PFSK-1 (cell line): ENCODE measurements around the gene SRL.

ENCODE experiments used
- FOXP2 ChIP-seq: optimal IDR thresholded peaks from 2 replicates; pipeline ENCODE3; 2011; ENCODE audit warnings: borderline replicate concordance, control low read depth, inconsistent platforms; ENCODE audit not compliant: insufficient read depth; ENCODE audit errors: extremely low read length, extremely low read depth
- POLR2AphosphoS5 ChIP-seq: IDR thresholded peaks from 2 replicates; pipeline ENCODE4 v1.6.1; 2012; ENCODE audit warnings: low read depth, mild to moderate bottlenecking, control low read depth, low read length, moderate library complexity
- SIN3A ChIP-seq: IDR thresholded peaks from 2 replicates; pipeline ENCODE4 v1.6.1; 2012; ENCODE audit warnings: mild to moderate bottlenecking, low read length, moderate library complexity, borderline replicate concordance; ENCODE audit not compliant: insufficient read depth
- TAF1 ChIP-seq: IDR thresholded peaks from 2 replicates; pipeline ENCODE4 v1.6.1; 2012; ENCODE audit warnings: low read length, control low read depth, borderline replicate concordance; ENCODE audit not compliant: insufficient read depth
- TF ChIP-seq, protein P1 (sequence below), 2 experiments: IDR thresholded peaks; 2 replicates each; pipeline versions ENCODE4 v1.6.1 to v1.8.0; 2011 to 2012; ENCODE audit warnings: low read depth in 2 of 2, low read length in 2 of 2, control low read depth in 1 of 2, inconsistent platforms in 1 of 2, mild to moderate bottlenecking in 1 of 2, moderate library complexity in 1 of 2; ENCODE audit not compliant: insufficient read depth in 1 of 2

SRL gene

DNA sequence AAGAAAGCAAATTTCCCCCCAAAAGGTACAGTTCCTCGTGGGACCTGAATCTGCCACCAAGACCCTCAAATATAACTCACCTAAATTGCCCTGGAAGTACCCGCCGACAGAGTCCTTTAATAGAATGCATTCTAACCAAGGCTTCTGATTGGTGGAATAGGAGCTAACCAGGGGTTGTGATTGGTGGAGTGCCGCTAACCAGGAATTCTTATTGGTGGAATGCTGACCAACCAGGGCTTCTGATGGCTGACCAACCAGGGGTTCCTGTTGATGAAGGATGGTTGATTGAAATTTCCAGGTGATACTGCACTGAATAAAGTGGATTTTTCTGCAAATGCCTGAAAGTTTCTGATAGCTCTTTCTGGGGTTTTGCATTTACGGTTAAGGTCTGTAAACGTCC is 24.5 kb upstream of the SRL start:
- no peak for TF ChIP-seq SIN3A
- TF ChIP-seq POLR2AphosphoS5: no peak
- TF ChIP-seq TAF1: no peak
- TF ChIP-seq FOXP2: no peak
- TF ChIP-seq, protein P1, sequence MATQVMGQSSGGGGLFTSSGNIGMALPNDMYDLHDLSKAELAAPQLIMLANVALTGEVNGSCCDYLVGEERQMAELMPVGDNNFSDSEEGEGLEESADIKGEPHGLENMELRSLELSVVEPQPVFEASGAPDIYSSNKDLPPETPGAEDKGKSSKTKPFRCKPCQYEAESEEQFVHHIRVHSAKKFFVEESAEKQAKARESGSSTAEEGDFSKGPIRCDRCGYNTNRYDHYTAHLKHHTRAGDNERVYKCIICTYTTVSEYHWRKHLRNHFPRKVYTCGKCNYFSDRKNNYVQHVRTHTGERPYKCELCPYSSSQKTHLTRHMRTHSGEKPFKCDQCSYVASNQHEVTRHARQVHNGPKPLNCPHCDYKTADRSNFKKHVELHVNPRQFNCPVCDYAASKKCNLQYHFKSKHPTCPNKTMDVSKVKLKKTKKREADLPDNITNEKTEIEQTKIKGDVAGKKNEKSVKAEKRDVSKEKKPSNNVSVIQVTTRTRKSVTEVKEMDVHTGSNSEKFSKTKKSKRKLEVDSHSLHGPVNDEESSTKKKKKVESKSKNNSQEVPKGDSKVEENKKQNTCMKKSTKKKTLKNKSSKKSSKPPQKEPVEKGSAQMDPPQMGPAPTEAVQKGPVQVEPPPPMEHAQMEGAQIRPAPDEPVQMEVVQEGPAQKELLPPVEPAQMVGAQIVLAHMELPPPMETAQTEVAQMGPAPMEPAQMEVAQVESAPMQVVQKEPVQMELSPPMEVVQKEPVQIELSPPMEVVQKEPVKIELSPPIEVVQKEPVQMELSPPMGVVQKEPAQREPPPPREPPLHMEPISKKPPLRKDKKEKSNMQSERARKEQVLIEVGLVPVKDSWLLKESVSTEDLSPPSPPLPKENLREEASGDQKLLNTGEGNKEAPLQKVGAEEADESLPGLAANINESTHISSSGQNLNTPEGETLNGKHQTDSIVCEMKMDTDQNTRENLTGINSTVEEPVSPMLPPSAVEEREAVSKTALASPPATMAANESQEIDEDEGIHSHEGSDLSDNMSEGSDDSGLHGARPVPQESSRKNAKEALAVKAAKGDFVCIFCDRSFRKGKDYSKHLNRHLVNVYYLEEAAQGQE (IDR thresholded peaks at IDR 0.05; ENCODE audit: insufficient read depth in 1 of 2, low read depth in 2 of 2, low read length in 2 of 2): no peak

DNA sequence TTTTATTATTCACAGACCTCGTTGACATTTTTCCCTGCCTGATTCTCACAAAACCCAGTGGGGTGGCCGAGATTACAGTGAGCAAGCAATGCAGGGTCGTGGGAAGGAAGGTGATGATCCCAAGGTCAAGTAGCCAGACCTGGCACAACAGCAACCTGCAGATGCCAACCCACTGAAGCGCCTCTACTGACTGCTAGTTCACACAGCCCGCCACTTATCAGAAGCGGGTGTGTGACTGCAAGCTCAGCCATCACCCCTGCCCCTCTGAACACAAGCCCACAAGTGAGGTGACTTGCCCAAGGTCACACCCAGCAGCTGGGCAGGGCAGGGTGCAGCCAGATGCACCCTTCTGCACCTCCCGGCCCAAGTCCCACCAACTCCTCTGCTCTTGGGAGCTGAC is 23.8 kb upstream of the SRL start:
- TF ChIP-seq FOXP2: no peak
- no peak for TF ChIP-seq TAF1
- TF ChIP-seq, protein P1 (IDR thresholded peaks at IDR 0.05; ENCODE audit: insufficient read depth in 1 of 2, low read depth in 2 of 2, low read length in 2 of 2): no peak
- no peak for TF ChIP-seq SIN3A
- TF ChIP-seq POLR2AphosphoS5: no peak

DNA sequence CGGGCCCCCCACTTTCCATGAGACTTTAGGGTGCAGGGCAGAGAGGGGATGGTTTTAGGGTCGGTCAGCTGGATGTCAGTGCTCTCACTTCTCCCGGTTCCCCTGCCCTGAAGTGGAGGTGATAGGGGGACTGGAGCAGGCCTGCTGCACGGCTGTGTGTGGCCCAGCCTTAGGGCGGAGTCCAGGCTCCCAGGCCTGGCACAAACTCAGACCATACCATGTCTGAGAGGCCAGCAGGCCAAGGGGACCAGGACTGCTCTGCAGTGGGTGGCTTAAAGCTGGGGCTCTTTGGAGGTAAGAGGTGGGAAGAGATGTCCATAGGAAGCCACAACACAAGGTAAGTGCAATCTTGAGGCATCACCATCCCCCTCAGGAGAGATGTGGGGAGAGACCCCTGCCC is 22.7 kb upstream of the SRL start:
- no peak for TF ChIP-seq FOXP2
- no peak for TF ChIP-seq TAF1
- no peak for TF ChIP-seq SIN3A
- no peak for TF ChIP-seq POLR2AphosphoS5

DNA sequence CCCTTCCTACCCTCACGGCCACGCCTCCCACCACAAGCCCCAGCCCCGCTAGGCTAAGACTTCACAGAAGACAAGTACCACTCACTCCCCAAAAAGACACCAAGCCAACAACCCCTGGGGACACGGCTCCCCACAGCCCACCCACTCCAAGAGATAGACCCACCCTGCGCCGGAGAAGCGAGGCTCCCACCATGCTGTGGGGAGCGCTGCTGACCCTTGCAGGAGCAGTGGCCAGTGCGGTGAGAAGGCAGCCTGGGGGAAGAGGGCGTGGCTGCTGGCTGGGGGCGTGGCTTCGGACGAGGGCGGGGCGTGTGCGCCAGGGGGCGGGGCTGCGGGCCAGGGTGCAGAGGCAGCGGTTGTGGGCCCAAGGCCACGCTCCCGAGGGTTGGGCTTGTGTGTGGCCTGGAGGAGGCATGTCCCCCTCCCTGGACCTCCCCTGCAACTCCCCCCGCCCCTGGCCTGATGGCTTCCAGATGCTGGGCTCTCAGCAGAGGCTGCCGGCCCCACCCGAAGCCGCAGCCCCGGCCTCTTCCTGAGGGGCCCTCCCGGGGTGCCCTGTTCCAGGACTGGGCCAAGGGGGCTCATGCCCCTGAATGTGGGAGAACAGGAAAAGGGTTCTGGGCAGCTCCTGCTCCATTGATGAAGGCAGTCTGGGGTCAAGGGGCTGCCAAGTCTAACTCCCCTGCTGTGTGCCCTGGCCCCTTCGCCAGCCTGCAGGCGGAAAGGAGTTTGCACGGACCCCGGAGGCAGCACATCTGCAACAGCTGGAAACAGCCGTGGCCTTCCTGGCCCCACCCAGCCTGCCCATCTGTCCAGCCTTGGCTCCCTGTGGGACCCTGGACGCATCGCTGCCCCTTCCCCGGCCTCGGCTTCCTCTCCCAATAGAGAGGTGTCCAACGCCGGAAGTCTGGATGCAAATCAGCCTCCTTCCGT is 21.9 kb upstream of the SRL start:
- TF ChIP-seq SIN3A (peak; percentile 61; the same call in 1 of the 2 replicates), FOXP2 (peak; percentile 81), TAF1 (no peak), POLR2AphosphoS5 (peak; percentile 34; the same call in 1 of the 2 replicates)
- TF ChIP-seq, protein P1 (IDR thresholded peaks at IDR 0.05; ENCODE audit: insufficient read depth in 1 of 2, low read depth in 2 of 2, low read length in 2 of 2): no peak

DNA sequence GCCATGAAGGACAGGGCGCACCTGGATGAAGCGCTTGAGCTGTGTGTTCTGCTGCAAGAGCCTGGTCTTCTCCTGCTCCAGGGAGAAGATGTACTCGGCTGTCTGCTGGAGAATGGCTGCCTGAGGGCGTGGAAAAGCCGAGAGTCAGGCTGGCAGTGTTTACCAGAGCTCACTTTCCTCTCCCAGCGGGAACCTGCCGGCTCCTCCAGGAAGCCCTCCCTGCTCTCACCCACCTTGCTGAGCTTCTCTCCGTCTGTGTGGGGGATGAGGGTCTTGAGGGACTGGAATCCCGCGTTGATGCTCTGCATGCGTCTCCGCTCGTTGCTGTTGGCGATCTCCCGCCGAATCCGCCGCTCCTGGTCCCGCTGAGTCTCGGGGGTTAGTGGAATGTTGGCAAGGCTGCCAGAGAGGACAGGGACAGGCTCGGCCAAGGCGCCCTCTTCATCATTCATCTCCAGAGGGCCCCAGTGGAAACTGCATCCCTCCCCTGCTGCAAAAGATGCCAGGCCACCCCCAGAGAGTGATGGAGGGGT is 20.5 kb upstream of the SRL start:
- no peak for TF ChIP-seq POLR2AphosphoS5
- TF ChIP-seq TAF1: no peak
- TF ChIP-seq FOXP2: no peak
- TF ChIP-seq SIN3A: no peak
- TF ChIP-seq, protein P1 (IDR thresholded peaks at IDR 0.05; ENCODE audit: insufficient read depth in 1 of 2, low read depth in 2 of 2, low read length in 2 of 2): no peak
